COLO668 (cell line): ENCODE data around the gene TMEM100.
A peak's percentile ranks its signal among the peaks of the same experiment; 100 is the strongest.

ENCODE experiments used
- DNase-seq: peaks from one replicate; lab custom pipeline; 2025; ENCODE audit not compliant: unreplicated experiment; lab: John Stamatoyannopoulos, UW

Gene TMEM100

GRCh38 chr17:55720919-55721836 is 1.5 kb downstream of the TMEM100 start:
- DNase-seq, result no peak

- DNase-seq, result peak; percentile 62
These were observed 4.5 kb downstream of the TMEM100 start for GRCh38 chr17:55717898-55718735.

- DNase-seq, result no peak
These were observed 5.2 kb downstream of the TMEM100 start for GRCh38 chr17:55717432-55717831.

- DNase-seq, result no peak
These were observed 11.7 kb downstream of the TMEM100 start for GRCh38 chr17:55710829-55711496.

GRCh38 chr17:55710410-55710809 is 12.3 kb downstream of the TMEM100 start:
- no peak for DNase-seq

GRCh38 chr17:55709984-55710383 is 12.7 kb downstream of the TMEM100 start:
- no peak for DNase-seq

- no peak for DNase-seq
These were observed 13.2 kb downstream of the TMEM100 start for GRCh38 chr17:55709440-55709839.

GRCh38 chr17:55708175-55708974 is 14.3 kb downstream of the TMEM100 start:
- no peak for DNase-seq

- no peak for DNase-seq
These were observed 15.6 kb downstream of the TMEM100 start for GRCh38 chr17:55706808-55707773.

GRCh38 chr17:55705847-55706246 is 16.8 kb downstream of the TMEM100 start:
- DNase-seq, result peak; percentile 8

GRCh38 chr17:55704401-55704800 is 18.3 kb downstream of the TMEM100 start:
- no peak for DNase-seq

GRCh38 chr17:55702150-55702549 is 20.5 kb downstream of the TMEM100 start:
- DNase-seq, result no peak

- peak; percentile 1 for DNase-seq
These were observed 23.3 kb downstream of the TMEM100 start for GRCh38 chr17:55699181-55699860.

GRCh38 chr17:55694286-55694910 is 28.3 kb downstream of the TMEM100 start:
- no peak for DNase-seq

- DNase-seq, result no peak
These were observed 29.1 kb downstream of the TMEM100 start for GRCh38 chr17:55693254-55694216.

GRCh38 chr17:55692276-55692675 is 30.4 kb downstream of the TMEM100 start:
- DNase-seq, result no peak

- no peak for DNase-seq
These were observed 31.0 kb downstream of the TMEM100 start for GRCh38 chr17:55691666-55692065.
